NB4 (cell line): ENCODE data around the gene TRIM29.

Experiments used
- DNase-seq: peaks from one replicate; pipeline ENCODE4 v3.0.0; 2010; ENCODE audit warnings: low read depth
- H3K4me3 ChIP-seq: one replicate; pipeline ENCODE4 v1.5.1; 2011; ENCODE audit warnings: mild to moderate bottlenecking, low read depth, low read length, moderate library complexity
- MAX ChIP-seq: IDR thresholded peaks from 2 replicates; pipeline ENCODE4 v1.6.1; 2011; ENCODE audit warnings: low read depth, low read length
- MYC ChIP-seq: IDR thresholded peaks from 2 replicates; pipeline ENCODE4 v1.6.1; 2011; ENCODE audit warnings: low read depth, low read length
- POLR2A ChIP-seq: IDR thresholded peaks from 2 replicates; pipeline ENCODE4 v1.6.1; 2011; ENCODE audit warnings: mild to moderate bottlenecking; ENCODE audit not compliant: insufficient read length; ENCODE audit errors: extremely low read depth
- TF ChIP-seq, protein P1 (sequence below): IDR thresholded peaks from one replicate; pipeline ENCODE4 v1.5.1; 2012; ENCODE audit warnings: low read depth, low read length

The TRIM29 gene

GRCh38 chr11:120108785-120109168, 29.1 kb downstream of the TRIM29 start:
- no peak for TF ChIP-seq MAX
- TF ChIP-seq POLR2A, result no peak
- H3K4me3 ChIP-seq, result no peak overlapping the region
- DNase-seq, result no peak

GRCh38 chr11:120108154-120108784, 29.6 kb downstream of the TRIM29 start:
- no peak for TF ChIP-seq MYC
- TF ChIP-seq, protein P1, sequence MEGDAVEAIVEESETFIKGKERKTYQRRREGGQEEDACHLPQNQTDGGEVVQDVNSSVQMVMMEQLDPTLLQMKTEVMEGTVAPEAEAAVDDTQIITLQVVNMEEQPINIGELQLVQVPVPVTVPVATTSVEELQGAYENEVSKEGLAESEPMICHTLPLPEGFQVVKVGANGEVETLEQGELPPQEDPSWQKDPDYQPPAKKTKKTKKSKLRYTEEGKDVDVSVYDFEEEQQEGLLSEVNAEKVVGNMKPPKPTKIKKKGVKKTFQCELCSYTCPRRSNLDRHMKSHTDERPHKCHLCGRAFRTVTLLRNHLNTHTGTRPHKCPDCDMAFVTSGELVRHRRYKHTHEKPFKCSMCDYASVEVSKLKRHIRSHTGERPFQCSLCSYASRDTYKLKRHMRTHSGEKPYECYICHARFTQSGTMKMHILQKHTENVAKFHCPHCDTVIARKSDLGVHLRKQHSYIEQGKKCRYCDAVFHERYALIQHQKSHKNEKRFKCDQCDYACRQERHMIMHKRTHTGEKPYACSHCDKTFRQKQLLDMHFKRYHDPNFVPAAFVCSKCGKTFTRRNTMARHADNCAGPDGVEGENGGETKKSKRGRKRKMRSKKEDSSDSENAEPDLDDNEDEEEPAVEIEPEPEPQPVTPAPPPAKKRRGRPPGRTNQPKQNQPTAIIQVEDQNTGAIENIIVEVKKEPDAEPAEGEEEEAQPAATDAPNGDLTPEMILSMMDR, result peak; percentile 98
- TF ChIP-seq POLR2A, result no peak
- TF ChIP-seq MAX, result peak; percentile 43; the same call in 1 of the 2 replicates
- peak; percentile 70 for DNase-seq
- no peak overlapping the region for H3K4me3 ChIP-seq

GRCh38 chr11:120107692-120108091, 30.2 kb downstream of the TRIM29 start:
- no peak for DNase-seq
- TF ChIP-seq MYC (no peak), MAX (no peak), POLR2A (no peak)
- TF ChIP-seq, protein P1, result no peak
- H3K4me3 ChIP-seq, result no peak overlapping the region

GRCh38 chr11:120106354-120107150, 31.4 kb downstream of the TRIM29 start:
- no peak for DNase-seq
- H3K4me3 ChIP-seq, result no peak overlapping the region
- TF ChIP-seq, protein P1, result no peak
- no peak for TF ChIP-seq MAX
- TF ChIP-seq MYC, result no peak
- no peak for TF ChIP-seq POLR2A

DNA sequence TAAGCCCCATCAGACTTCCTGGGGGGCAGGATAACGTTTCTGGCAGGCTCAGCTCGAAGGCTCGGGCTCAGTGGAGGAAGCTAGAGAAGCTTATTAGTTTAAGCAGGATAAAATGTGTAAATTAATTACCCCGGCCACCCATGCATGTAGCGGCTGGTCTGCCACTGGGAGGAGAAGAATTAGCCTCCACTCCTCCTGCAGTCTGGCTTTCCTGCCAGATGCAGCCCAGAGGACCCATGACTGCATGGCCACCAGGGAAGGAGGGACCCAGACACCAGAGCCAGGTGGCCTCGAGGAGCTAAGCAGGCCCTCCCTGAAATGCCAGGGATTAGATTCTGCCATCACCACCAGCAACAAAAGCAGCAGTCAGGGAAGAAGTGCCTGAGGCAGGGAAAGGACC, 32.3 kb downstream of the TRIM29 start:
- no peak overlapping the region for H3K4me3 ChIP-seq
- no peak for TF ChIP-seq MAX
- no peak for TF ChIP-seq POLR2A
- TF ChIP-seq, protein P1, result no peak
- TF ChIP-seq MYC, result no peak
- no peak for DNase-seq

GRCh38 chr11:120104041-120104565, 33.8 kb downstream of the TRIM29 start:
- H3K4me3 ChIP-seq, result no peak overlapping the region
- no peak for TF ChIP-seq MYC
- TF ChIP-seq, protein P1, result no peak
- no peak for TF ChIP-seq POLR2A
- TF ChIP-seq MAX, result no peak
- DNase-seq, result no peak
